ENCODE data around the gene OR13A1. TPM values are rescaled to one million over a fixed set of nuclear protein-coding genes. Genes with fewer than 3 reads are reported as not detected.
"Not testable (repeated sequence)": the region's sequence is repeated elsewhere in the genome, so short reads cannot be mapped to it uniquely, and the experiment has no call there.

OR13A1 gene
- polyA plus RNA-seq, 1 donor = not detected

GRCh38 chr10:45282061-45282460, 33.3 kb downstream of the OR13A1 start:
- no peak for DNase-seq (ENCODE audit: low read depth)

DNA sequence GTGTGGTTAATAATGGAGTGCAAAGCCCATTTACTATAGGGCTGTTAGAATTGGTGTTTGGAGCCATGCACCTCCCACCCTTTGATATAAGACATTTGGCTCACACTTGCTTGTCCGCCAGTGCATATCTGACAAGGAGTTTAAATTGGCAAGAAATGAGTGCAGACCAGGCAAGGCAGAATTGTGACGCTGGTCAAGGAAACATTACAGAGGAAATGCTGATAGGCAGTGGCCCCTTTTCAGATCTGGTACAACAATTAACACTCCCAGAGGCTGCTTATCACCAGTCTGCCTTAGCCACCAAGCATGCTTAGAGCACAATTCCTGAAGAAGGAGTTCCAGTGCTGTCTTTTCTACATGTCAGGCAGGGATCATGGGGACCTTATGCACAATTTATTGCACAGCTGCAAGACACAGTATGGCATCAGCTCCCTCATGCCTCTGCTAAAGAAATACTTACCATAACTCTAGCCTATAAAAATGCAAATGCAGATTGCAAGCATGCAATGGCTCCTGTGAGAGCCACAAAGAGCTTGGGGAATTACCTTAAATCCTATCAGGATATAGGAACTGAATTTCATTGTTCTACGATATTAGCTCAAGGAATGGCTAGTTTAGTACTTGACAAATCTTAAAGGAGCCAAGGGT, 35.2 kb downstream of the OR13A1 start:
- DNase-seq (ENCODE audit: low read depth) = no peak

- DNase-seq (ENCODE audit: low read depth) = no peak
Observed at GRCh38 chr10:45279682-45280081, 35.7 kb downstream of the OR13A1 start.

DNA sequence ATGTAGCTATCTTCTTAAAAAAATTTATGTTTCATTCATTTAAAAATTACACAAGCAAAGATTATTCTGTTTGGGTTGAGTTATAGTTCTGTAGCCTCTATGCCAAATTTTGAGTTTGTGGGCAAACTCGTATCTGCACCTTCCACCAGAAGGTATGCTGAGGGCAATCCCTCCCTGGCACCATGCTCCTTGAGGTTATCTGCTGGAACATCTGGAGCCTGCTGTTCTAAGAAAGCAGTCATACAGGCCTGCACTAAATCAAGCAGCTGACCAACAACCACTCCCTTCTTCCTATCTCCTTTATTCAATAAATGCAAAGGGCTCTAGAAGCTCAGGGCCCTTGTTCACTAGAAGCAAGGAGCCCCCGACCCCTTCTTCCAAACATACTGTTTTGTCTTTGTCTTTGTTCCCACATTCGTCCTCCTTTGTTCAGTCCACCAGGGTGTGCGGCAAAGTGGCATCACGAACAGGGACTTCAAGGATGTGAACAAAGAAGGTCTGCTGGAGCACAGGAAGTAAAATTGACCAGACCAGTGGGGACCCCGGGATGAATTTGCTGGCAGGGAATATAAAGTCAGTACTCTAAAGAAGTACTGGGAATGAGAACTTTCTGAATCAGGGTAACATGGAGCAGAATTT, 36.4 kb downstream of the OR13A1 start:
- no peak for DNase-seq (ENCODE audit: low read depth)

DNA sequence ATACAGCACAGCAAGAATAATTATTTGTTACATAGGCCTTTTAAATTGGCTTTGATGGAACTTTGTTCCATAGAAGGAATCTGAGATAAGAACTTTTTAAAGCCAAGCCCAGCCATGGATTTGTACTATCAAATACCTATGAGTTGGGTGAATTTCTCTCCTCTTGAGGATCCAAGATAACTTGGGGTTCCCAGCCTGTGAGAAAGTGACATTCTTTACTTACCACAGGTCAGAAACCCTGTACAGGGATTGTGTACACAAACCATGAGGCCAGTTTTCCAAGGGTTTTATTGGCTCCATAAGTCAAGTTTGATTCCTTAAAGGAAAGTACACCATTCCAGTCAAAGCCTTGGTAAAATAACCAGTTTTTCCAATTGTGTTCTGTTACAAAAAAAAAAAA, 39.3 kb downstream of the OR13A1 start:
- DNase-seq (ENCODE audit: low read depth) = not testable (repeated sequence)

DNA sequence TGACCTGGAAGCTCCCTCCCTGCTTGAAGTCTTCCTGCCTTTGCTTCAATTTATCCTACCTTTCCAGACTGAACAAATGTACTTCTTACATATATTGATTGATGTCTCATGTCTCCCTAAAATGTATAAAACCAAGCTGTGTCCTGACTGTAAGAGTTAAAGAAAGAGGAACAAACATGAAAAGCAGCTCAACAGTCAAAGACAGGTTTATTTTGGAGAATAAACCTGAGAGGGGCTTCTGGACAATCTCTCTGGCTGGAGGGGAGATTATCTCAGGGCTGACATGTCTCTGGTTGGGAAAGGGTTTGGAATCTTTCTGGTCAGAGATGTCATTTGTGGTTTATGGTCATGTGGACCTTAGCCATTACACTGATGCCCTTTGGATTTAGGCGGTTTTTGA, 41.0 kb downstream of the OR13A1 start:
- no peak for DNase-seq (ENCODE audit: low read depth)

DNA sequence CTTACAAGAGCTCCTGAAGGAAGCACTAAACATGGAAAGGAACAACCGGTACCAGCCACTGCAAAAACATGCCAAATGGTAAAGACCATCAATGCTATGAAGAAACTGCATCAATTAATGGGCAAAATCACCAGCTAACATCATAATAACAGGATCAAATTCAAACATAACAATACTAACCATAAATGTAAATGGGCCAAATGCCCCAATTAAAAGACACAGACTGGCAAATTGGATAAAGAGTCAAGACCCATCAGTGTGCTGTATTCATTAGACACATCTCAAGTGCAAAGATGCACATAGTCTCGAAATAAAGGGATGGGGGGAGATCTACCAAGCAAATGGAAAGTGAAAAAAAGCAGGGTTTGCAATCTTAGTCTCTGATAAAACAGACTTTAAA, 47.6 kb downstream of the OR13A1 start:
- DNase-seq (ENCODE audit: low read depth) = not testable (repeated sequence)

DNA sequence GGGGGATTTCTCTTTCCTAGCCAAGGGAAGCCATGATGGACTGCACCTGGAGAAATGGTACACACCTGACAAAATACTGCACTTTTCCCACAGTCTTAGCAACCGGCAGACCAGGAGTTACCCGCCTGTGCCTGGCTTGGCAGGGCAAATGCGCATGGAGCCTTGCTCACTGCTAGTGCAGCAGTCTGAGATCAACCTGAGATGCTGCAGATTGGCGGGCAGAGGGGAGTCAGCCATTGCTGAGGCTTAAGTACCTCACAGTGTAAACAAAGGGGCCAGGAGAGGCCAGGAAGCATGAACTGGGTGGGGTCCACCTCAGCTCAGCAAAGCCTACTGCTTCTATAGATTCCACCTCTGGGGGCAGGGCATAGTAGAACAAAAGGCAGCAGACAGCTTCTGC, 49.4 kb downstream of the OR13A1 start:
- no peak for DNase-seq (ENCODE audit: low read depth)

- DNase-seq (ENCODE audit: low read depth) = no peak
Observed at GRCh38 chr10:45261946-45262345, 53.5 kb downstream of the OR13A1 start.

GRCh38 chr10:45261243-45261775, 54.1 kb downstream of the OR13A1 start:
- DNase-seq (ENCODE audit: low read depth) = no peak

GRCh38 chr10:45260635-45261034, 54.8 kb downstream of the OR13A1 start:
- not testable (repeated sequence) for DNase-seq (ENCODE audit: low read depth)

DNA sequence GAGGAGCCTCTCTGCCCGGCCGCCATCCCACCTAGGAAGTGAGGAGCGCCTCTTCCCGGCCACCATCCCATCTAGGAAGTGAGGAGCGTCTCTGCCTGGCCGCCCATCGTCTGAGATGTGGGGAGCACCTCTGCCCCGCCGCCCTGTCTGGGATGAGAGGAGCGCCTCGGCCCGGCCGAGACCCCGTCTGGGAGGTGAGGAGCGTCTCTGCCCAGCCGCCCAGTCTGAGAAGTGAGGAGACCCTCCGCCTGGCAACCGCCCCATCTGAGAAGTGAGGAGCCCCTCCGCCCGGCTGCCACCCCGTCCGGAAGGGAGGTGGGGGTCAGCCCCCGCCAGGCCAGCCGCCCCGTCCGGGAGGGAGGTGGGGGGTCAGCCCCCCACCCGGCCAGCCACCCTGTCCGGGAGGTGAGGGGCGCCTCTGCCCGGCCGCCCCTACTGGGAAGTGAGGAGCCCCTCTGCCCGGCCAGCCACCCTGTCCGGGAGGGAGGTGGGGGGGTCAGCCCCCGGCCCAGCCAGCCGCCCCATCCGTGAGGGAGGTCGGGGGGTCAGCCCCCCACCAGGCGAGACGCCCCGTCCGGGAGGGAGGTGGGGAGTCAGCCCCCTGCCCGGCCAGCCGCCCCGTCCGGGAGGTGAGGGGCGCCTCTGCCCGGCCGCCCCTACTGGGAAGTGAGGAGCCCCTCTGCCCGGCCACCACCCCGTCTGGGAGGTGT, 55.5 kb downstream of the OR13A1 start:
- not testable (repeated sequence) for DNase-seq (ENCODE audit: low read depth)

GRCh38 chr10:45257600-45257999, 57.8 kb downstream of the OR13A1 start:
- DNase-seq (ENCODE audit: low read depth) = no peak

DNA sequence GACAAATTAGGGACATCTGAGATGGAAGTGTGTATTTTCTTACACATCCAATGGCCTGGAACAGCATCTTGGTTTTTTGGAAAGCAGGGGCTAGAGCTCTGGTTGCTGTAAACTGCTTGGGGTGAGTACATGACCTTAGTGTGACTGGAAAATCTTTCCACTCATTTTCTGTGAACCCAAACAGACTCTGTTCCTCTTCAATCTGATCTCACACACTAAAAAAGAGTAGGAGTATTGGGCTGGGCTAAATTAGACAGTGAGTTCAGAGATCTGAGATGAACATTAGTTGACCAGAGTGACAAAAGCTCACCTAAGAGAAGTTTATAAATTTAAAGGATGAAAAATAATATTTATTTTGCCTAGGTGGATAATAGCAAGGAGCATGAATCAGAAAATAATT, 59.2 kb downstream of the OR13A1 start:
- no peak for DNase-seq (ENCODE audit: low read depth)

DNA sequence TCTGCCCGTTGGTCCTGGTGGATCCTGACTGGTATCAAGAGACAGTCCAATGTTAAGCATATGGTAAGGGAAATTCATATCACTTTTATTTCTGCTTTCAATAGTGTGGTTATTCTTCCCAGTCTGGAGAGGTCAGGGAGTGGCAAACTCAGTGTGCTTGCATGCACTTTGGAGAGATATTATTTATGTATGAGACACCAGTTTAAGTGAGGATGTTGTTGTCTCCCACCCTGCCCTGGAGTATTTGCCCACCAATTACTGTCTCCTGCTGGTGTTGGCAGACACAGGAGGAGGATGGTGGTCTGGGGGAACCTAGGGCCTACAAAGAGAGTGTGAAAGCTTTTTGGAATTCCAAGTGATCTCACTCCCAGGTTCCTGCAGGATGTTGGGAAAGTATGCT, 59.7 kb downstream of the OR13A1 start:
- no peak for DNase-seq (ENCODE audit: low read depth)

- DNase-seq (ENCODE audit: low read depth) = no peak
Observed at GRCh38 chr10:45254892-45255291, 60.5 kb downstream of the OR13A1 start.

DNA sequence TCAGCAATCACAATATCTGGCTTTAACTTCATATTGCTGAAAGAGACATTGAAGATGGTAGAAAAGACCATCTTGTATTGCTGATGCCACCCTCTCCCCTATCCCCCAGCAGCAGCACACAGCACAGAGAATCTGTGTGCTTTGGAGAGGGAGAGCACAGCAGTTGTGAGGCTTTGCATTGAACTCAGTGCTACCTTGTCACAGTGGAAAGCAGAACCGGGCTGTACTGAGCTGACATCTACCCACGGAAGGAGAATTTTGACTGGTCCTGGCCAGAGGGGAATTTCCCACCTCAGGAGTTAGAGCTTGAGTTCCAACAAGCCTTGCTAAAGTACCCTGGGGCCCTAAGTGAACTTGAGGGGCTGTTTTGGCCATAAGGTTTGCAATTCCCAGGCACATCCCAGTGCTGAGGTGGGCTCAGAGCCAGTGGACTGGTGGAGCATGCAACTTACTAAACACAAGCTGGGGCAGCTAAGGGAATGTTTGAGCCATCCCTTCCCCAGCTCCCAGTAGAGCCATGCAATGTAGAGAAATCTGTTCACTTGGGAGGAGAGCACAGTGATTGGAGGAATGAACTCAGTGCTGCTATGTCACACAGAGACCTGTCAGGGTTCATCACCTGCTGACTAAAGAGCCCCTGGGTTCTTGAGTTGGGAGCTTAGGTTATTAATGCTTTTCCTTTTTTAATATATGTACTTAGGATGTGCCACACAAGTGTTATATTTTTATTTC, 62.1 kb downstream of the OR13A1 start:
- no peak for DNase-seq (ENCODE audit: low read depth)

Other genes with a start within 250 kb of the OR13A1 start
- 1.1 TPM for gene ALOX5, start 58.6 kb upstream of the OR13A1 start, polyA plus RNA-seq (ENCODE audit: insufficient read length)